ENCODE data around the gene ZNF334. TPM values are rescaled to one million over a fixed set of nuclear protein-coding genes. Genes with fewer than 3 reads are reported as not detected.

ZNF334 gene
- total RNA-seq: 1 to 10 TPM; 1.1 to 1.3 TPM

- ChIA-PET POLR2A (interaction anchor here (0.7 to 1.5 kb wide), 3 partner anchors 149 to 722 kb away, joined by 3 to 5 read pairs (median 4); partner anchors contain the start of genes TP53RK and WFDC3), CTCF (interaction anchor here (0.6 to 1.1 kb wide), 4 partner anchors 29 to 176 kb away, joined by 3 to 6 read pairs (median 3); partner anchors contain the start of gene TP53RK)
- DNase-seq (peak; percentile 41), ATAC-seq (peak; percentile 83)
- H3K4me3 Mint-ChIP-seq: peak within 1 kb of the TSS; percentile 76
- H3K36me3 Mint-ChIP-seq (ENCODE audit: low read depth): peaks cover 9% of the 10 kb centered on the region
- peak within 1 kb of the TSS; percentile 74 for H3K27ac Mint-ChIP-seq
- peaks cover 15% of the 10 kb centered on the region for H3K27me3 Mint-ChIP-seq (ENCODE audit: low read depth)
- H3K4me1 Mint-ChIP-seq (ENCODE audit: low read depth): peaks cover 16% of the 10 kb centered on the region
- H3K9me3 Mint-ChIP-seq (ENCODE audit: insufficient read depth): no peaks in the 10 kb centered on the region
Measured at GRCh38 chr20:46512943-46513844, at the start of gene ZNF334. Gene ZNF334, minus strand, starts transcription at chr20:46513559. Its CDS starts 1,457 bp downstream, at chr20:46512102.

GRCh38 chr20:46562373-46563169 is 49.2 kb upstream of the ZNF334 start:
- POLR2A ChIA-PET: no interaction called here
- Mint-ChIP-seq H3K36me3 (ENCODE audit: low read depth) (no peaks in the 10 kb centered on the region), H3K4me1 (ENCODE audit: low read depth) (peaks cover 30% of the 10 kb centered on the region), H3K9me3 (ENCODE audit: insufficient read depth) (no peaks in the 10 kb centered on the region), H3K27ac (no peak overlapping the region), H3K4me3 (no peak overlapping the region), H3K27me3 (ENCODE audit: low read depth) (peaks cover 10% of the 10 kb centered on the region)
- CTCF ChIA-PET: interaction anchor here (0.8 to 6.6 kb wide), 17 partner anchors 10 to 214 kb away, joined by 3 to 90 read pairs (median 4); partner anchors contain the start of genes OCSTAMP and ZNF334
- ATAC-seq: peak; percentile 75
- peak; percentile 80 for DNase-seq

GRCh38 chr20:46562009-46562372 is 48.6 kb upstream of the ZNF334 start:
- H3K9me3 Mint-ChIP-seq (ENCODE audit: insufficient read depth): no peaks in the 10 kb centered on the region
- H3K27ac Mint-ChIP-seq: no peak overlapping the region
- peaks cover 33% of the 10 kb centered on the region for H3K4me1 Mint-ChIP-seq (ENCODE audit: low read depth)
- CTCF ChIA-PET: interaction anchor here (0.8 to 6.6 kb wide), 15 partner anchors 10 to 213 kb away, joined by 3 to 90 read pairs (median 4); partner anchors contain the start of genes OCSTAMP and ZNF334
- H3K4me3 Mint-ChIP-seq: no peak overlapping the region
- DNase-seq (no peak), ATAC-seq (no peak)
- H3K36me3 Mint-ChIP-seq (ENCODE audit: low read depth): no peaks in the 10 kb centered on the region
- POLR2A ChIA-PET: no interaction called here
- H3K27me3 Mint-ChIP-seq (ENCODE audit: low read depth): peaks cover 6% of the 10 kb centered on the region

GRCh38 chr20:46559685-46560440 is 46.5 kb upstream of the ZNF334 start:
- CTCF ChIA-PET: interaction anchor here (1.0 to 6.6 kb wide), 5 partner anchors 13 to 130 kb away, joined by 4 to 90 read pairs (median 5); partner anchors contain the start of genes OCSTAMP and TP53RK
- H3K36me3 Mint-ChIP-seq (ENCODE audit: low read depth): no peaks in the 10 kb centered on the region
- no peak for DNase-seq
- H3K4me3 Mint-ChIP-seq: no peak overlapping the region
- no peak overlapping the region for H3K27ac Mint-ChIP-seq
- H3K27me3 Mint-ChIP-seq (ENCODE audit: low read depth): peaks cover 1% of the 10 kb centered on the region
- peaks cover 51% of the 10 kb centered on the region for H3K4me1 Mint-ChIP-seq (ENCODE audit: low read depth)
- POLR2A ChIA-PET: no interaction called here
- ATAC-seq: peak; percentile 30
- no peaks in the 10 kb centered on the region for H3K9me3 Mint-ChIP-seq (ENCODE audit: insufficient read depth)

GRCh38 chr20:46559001-46559400 is 45.6 kb upstream of the ZNF334 start:
- Mint-ChIP-seq H3K9me3 (ENCODE audit: insufficient read depth) (no peaks in the 10 kb centered on the region), H3K4me3 (no peak overlapping the region), H3K4me1 (ENCODE audit: low read depth) (peaks cover 59% of the 10 kb centered on the region), H3K27me3 (ENCODE audit: low read depth) (peaks cover 3% of the 10 kb centered on the region), H3K36me3 (ENCODE audit: low read depth) (no peaks in the 10 kb centered on the region), H3K27ac (no peak overlapping the region)
- ATAC-seq: no peak
- DNase-seq: no peak
- ChIA-PET CTCF (interaction anchor here (1.0 to 6.6 kb wide), 5 partner anchors 12 to 131 kb away, joined by 4 to 90 read pairs (median 5); partner anchors contain the start of genes OCSTAMP and TP53RK), POLR2A (no interaction called here)

GRCh38 chr20:46558511-46558959 is 45.2 kb upstream of the ZNF334 start:
- Mint-ChIP-seq H3K27ac (no peak overlapping the region), H3K4me3 (no peak overlapping the region), H3K36me3 (ENCODE audit: low read depth) (no peaks in the 10 kb centered on the region)

GRCh38 chr20:46557231-46557956 is 44.0 kb upstream of the ZNF334 start:
- ATAC-seq: no peak
- ChIA-PET CTCF (interaction anchor here (1.6 to 6.6 kb wide), 2 partner anchors 10 to 123 kb away, joined by 5 to 90 read pairs; partner anchors contain the start of gene OCSTAMP), POLR2A (no interaction called here)
- Mint-ChIP-seq H3K4me1 (ENCODE audit: low read depth) (peaks cover 73% of the 10 kb centered on the region), H3K27me3 (ENCODE audit: low read depth) (peaks cover 3% of the 10 kb centered on the region), H3K36me3 (ENCODE audit: low read depth) (no peaks in the 10 kb centered on the region), H3K4me3 (no peak overlapping the region), H3K27ac (no peak overlapping the region), H3K9me3 (ENCODE audit: insufficient read depth) (no peaks in the 10 kb centered on the region)
- DNase-seq: no peak

More at GRCh38 chr20:46558511-46558959, 45.2 kb upstream of the ZNF334 start:
- Mint-ChIP-seq H3K27me3 (ENCODE audit: low read depth) (peaks cover 3% of the 10 kb centered on the region), H3K4me1 (ENCODE audit: low read depth) (peaks cover 62% of the 10 kb centered on the region), H3K9me3 (ENCODE audit: insufficient read depth) (no peaks in the 10 kb centered on the region)
- ChIA-PET CTCF (interaction anchor here (1.0 to 6.6 kb wide), 3 partner anchors 11 to 131 kb away, joined by 4 to 90 read pairs (median 5); partner anchors contain the start of genes OCSTAMP and TP53RK), POLR2A (no interaction called here)
- ATAC-seq: no peak
- DNase-seq: no peak

GRCh38 chr20:46555370-46555956 is 42.1 kb upstream of the ZNF334 start:
- peaks cover 85% of the 10 kb centered on the region for H3K4me1 Mint-ChIP-seq (ENCODE audit: low read depth)
- no peak overlapping the region for H3K27ac Mint-ChIP-seq
- CTCF ChIA-PET: interaction anchor here (1.8 kb wide), 2 partner anchors 11 to 125 kb away, joined by 5 to 13 read pairs; no protein-coding TSS in a partner anchor
- no peak overlapping the region for H3K4me3 Mint-ChIP-seq
- POLR2A ChIA-PET: no interaction called here
- DNase-seq: no peak
- H3K9me3 Mint-ChIP-seq (ENCODE audit: insufficient read depth): no peaks in the 10 kb centered on the region
- no peak for ATAC-seq
- no peaks in the 10 kb centered on the region for H3K36me3 Mint-ChIP-seq (ENCODE audit: low read depth)
- H3K27me3 Mint-ChIP-seq (ENCODE audit: low read depth): peaks cover 3% of the 10 kb centered on the region

GRCh38 chr20:46554828-46555227 is 41.5 kb upstream of the ZNF334 start:
- POLR2A ChIA-PET: no interaction called here
- DNase-seq: no peak
- Mint-ChIP-seq H3K27me3 (ENCODE audit: low read depth) (peaks cover 3% of the 10 kb centered on the region), H3K27ac (no peak overlapping the region), H3K9me3 (ENCODE audit: insufficient read depth) (no peaks in the 10 kb centered on the region), H3K4me1 (ENCODE audit: low read depth) (peaks cover 83% of the 10 kb centered on the region), H3K4me3 (no peak overlapping the region), H3K36me3 (ENCODE audit: low read depth) (no peaks in the 10 kb centered on the region)
- no peak for ATAC-seq
- CTCF ChIA-PET: interaction anchor here (1.8 kb wide), 2 partner anchors 10 to 126 kb away, joined by 5 to 13 read pairs; no protein-coding TSS in a partner anchor

GRCh38 chr20:46553926-46554325 is 40.6 kb upstream of the ZNF334 start:
- no peak overlapping the region for H3K4me3 Mint-ChIP-seq
- POLR2A ChIA-PET: interaction anchor here (1.1 kb wide), 1 partner anchor 9 kb away, joined by 4 read pairs; no protein-coding TSS in a partner anchor
- H3K4me1 Mint-ChIP-seq (ENCODE audit: low read depth): peaks cover 77% of the 10 kb centered on the region
- H3K27ac Mint-ChIP-seq: no peak overlapping the region
- H3K27me3 Mint-ChIP-seq (ENCODE audit: low read depth): peaks cover 3% of the 10 kb centered on the region
- no peaks in the 10 kb centered on the region for H3K9me3 Mint-ChIP-seq (ENCODE audit: insufficient read depth)
- DNase-seq (no peak), ATAC-seq (no peak)
- CTCF ChIA-PET: interaction anchor here (1.8 to 3.5 kb wide), 3 partner anchors 8 to 135 kb away, joined by 5 to 22 read pairs (median 15); partner anchors contain the start of gene TP53RK
- H3K36me3 Mint-ChIP-seq (ENCODE audit: low read depth): no peaks in the 10 kb centered on the region

Data from activated CD8-positive, alpha-beta T cell treated with anti-CD3 and anti-CD28 coated beads, Interleukin-2, amount 10 ng/mL, durations not matched to agents 7 days and 5 days (primary cell).